Esophagus squamous epithelium (tissue), 5 donors: ENCODE measurements around the gene RNF150. TPM values are rescaled to one million over a fixed set of nuclear protein-coding genes. Genes with fewer than 3 reads are reported as not detected.
A peak's percentile ranks its signal among the peaks of the same experiment; 100 is the strongest.

Experiments
- DNase-seq: peaks from one replicate; lab custom pipeline; 2025; lab: John Stamatoyannopoulos, UW
- H3K27ac ChIP-seq, 4 donors: fragments of 200-600 bp; sonication (generic); one replicate each; pipeline ENCODE4 v1.5.1; 2016 to 2019; ENCODE audit warnings: mild to moderate bottlenecking in 1 of 4
- H3K27me3 ChIP-seq, 4 donors: fragments of 200-600 bp; sonication (generic); 1 replicate in 3 of 4; 2 replicates in 1 of 4; pipeline versions ENCODE4 v1.5.1 to v1.6.0; 2017 to 2021; ENCODE audit warnings: antibody characterized with exemption in 1 of 4
- H3K36me3 ChIP-seq, 3 donors: fragments of 200-600 bp; sonication (generic); one replicate each; pipeline ENCODE4 v1.5.1; 2016 to 2019
- H3K4me1 ChIP-seq, 3 donors: fragments of 200-600 bp; sonication (generic); one replicate each; pipeline ENCODE4 v1.5.1; 2017 to 2019
- H3K4me3 ChIP-seq, 4 donors: fragments of 200-600 bp; sonication (generic); 1 replicate in 3 of 4; 2 replicates in 1 of 4; pipeline ENCODE4 v1.5.1; 2016 to 2019; ENCODE audit warnings: mild to moderate bottlenecking in 2 of 4, moderate library complexity in 1 of 4
- H3K9me3 ChIP-seq, 3 donors: fragments of 200-600 bp; sonication (generic); one replicate each; pipeline ENCODE4 v1.5.1; 2016 to 2019
- CTCF ChIP-seq, 6 experiments: fragments of 450-650 bp in 4 of 6; fragments of 200-600 bp in 2 of 6; sonication (generic) in 2 of 6; IDR thresholded peaks; one replicate each; pipeline ENCODE4 v1.5.1; 2016 to 2019; ENCODE audit warnings: antibody characterized with exemption in 6 of 6, mild to moderate bottlenecking in 4 of 6, moderate library complexity in 4 of 6
- POLR2A ChIP-seq, 4 donors: fragments of 450-650 bp; IDR thresholded peaks; one replicate each; pipeline ENCODE4 v1.6.1; 2017; ENCODE audit warnings: antibody characterized with exemption in 4 of 4, mild to moderate bottlenecking in 4 of 4, moderate library complexity in 3 of 4
- WGBS, 2 donors: methylation state at CpG; one replicate each; pipeline ENCODE4 v1.1.5; 2018; 5-methylcytosine and 5-hydroxymethylcytosine counted together
- intact Hi-C: fragments of 100-400 bp; cut with DNase I; formaldehyde crosslinking; loops from one replicate; pipeline ENCODE4 v1.15.0; 2022
- total RNA-seq, 4 donors: library from RNA; depleted of rRNA; stranded (reverse); fragments of >200 nt; gene quantifications; one replicate each; pipeline ENCODE4 v1.1.0, GENCODE V29; 2016
- donor health status: DM: yes; HTN: yes; CAD: no.

The RNF150 gene
- total RNA-seq, 4 donors from 2014 or later: 0.23 to 6.7 (median 4.5) TPM

- intact Hi-C loops: loop anchor here (10.0 kb wide), 2 partner anchors 247 to 327 kb away; partner anchors contain the start of gene ELMOD2
- no peak for DNase-seq
- 60 to 63% methylated on average over 1 of the region's 1 CpG for WGBS, 2 donors
- TF ChIP-seq POLR2A (IDR thresholded peaks at IDR 0.05): no peak
- TF ChIP-seq CTCF (IDR thresholded peaks at IDR 0.05): no peak
- peaks cover 3 to 32% (median 14%) of the 10 kb centered on the region in 3 donors for H3K4me1 ChIP-seq
- no peaks in the 10 kb centered on the region for H3K9me3 ChIP-seq
- H3K36me3 ChIP-seq: no peaks in the 10 kb centered on the region
- H3K4me3 ChIP-seq: no peak overlapping the region
- H3K27ac ChIP-seq: no peak overlapping the region
- no peaks in the 10 kb centered on the region for H3K27me3 ChIP-seq
Observed at GRCh38 chr4:140851804-140852203, 281.5 kb downstream of the RNF150 start.

GRCh38 chr4:140851032-140851636 is 282.1 kb downstream of the RNF150 start:
- no peak for DNase-seq
- H3K4me3 ChIP-seq: no peak overlapping the region
- no peaks in the 10 kb centered on the region for H3K36me3 ChIP-seq
- 1% methylated on average over 6 of the region's 6 CpGs for WGBS, 2 donors
- TF ChIP-seq CTCF (IDR thresholded peaks at IDR 0.05) (peak; percentile 52 to 89 (median 76)), POLR2A (IDR thresholded peaks at IDR 0.05) (no peak)
- no peaks in the 10 kb centered on the region for H3K9me3 ChIP-seq
- peaks cover 3 to 26% (median 8%) of the 10 kb centered on the region in 3 donors for H3K4me1 ChIP-seq
- intact Hi-C loops: loop anchor here (10.0 kb wide), 2 partner anchors 246 to 326 kb away; partner anchors contain the start of gene ELMOD2
- H3K27ac ChIP-seq: no peak overlapping the region
- H3K27me3 ChIP-seq: no peaks in the 10 kb centered on the region

GRCh38 chr4:140849526-140849925 is 283.7 kb downstream of the RNF150 start:
- intact Hi-C loops: no loop called here
- no peak for TF ChIP-seq CTCF (IDR thresholded peaks at IDR 0.05)
- TF ChIP-seq POLR2A (IDR thresholded peaks at IDR 0.05): no peak
- 81 to 100% methylated on average over 1 of the region's 1 CpG for WGBS, 2 donors
- no peak for DNase-seq
- no peaks in the 10 kb centered on the region for H3K27me3 ChIP-seq
- H3K36me3 ChIP-seq: no peaks in the 10 kb centered on the region
- H3K9me3 ChIP-seq: no peaks in the 10 kb centered on the region
- H3K27ac ChIP-seq: no peak overlapping the region
- no peak overlapping the region for H3K4me3 ChIP-seq
- H3K4me1 ChIP-seq: peaks cover 0 to 10% (median 0%) of the 10 kb centered on the region in 3 donors

GRCh38 chr4:140846736-140847135 is 286.5 kb downstream of the RNF150 start:
- Histone ChIP-seq H3K9me3 (no peaks in the 10 kb centered on the region), H3K4me3 (no peak overlapping the region), H3K36me3 (no peaks in the 10 kb centered on the region), H3K27me3 (no peaks in the 10 kb centered on the region), H3K27ac (no peak overlapping the region), H3K4me1 (peaks cover 0 to 4% (median 0%) of the 10 kb centered on the region in 3 donors)
- intact Hi-C loops: no loop called here
- TF ChIP-seq CTCF (IDR thresholded peaks at IDR 0.05) (no peak), POLR2A (IDR thresholded peaks at IDR 0.05) (no peak)
- DNase-seq: no peak

GRCh38 chr4:140844061-140844460 is 289.2 kb downstream of the RNF150 start:
- H3K27me3 ChIP-seq: no peaks in the 10 kb centered on the region
- no peak for DNase-seq
- intact Hi-C loops: no loop called here
- TF ChIP-seq POLR2A (IDR thresholded peaks at IDR 0.05) (no peak), CTCF (IDR thresholded peaks at IDR 0.05) (no peak)
- peaks cover 0 to 19% (median 11%) of the 10 kb centered on the region in 3 donors for H3K4me1 ChIP-seq
- H3K27ac ChIP-seq: no peak overlapping the region
- H3K9me3 ChIP-seq: no peaks in the 10 kb centered on the region
- no peak overlapping the region for H3K4me3 ChIP-seq
- H3K36me3 ChIP-seq: no peaks in the 10 kb centered on the region
- 64 to 86% methylated on average over 1 of the region's 1 CpG for WGBS, 2 donors
